ENCODE data around the gene PSAPL1.

The PSAPL1 gene

GRCh38 chr4:7392438-7393421 lies 42.0 kb downstream of the PSAPL1 start:
- TF ChIP-seq CTCF (IDR thresholded peaks at IDR 0.05; ENCODE audit: borderline replicate concordance, insufficient read depth, low read depth, low read length): no peak
- H3K4me3 ChIP-seq (ENCODE audit: low read depth, low read length): no peak overlapping the region

- TF ChIP-seq CTCF (IDR thresholded peaks at IDR 0.05; ENCODE audit: borderline replicate concordance, insufficient read depth, low read depth, low read length): no peak
- no peak overlapping the region for H3K4me3 ChIP-seq (ENCODE audit: low read depth, low read length)
Measured at GRCh38 chr4:7391637-7392437, 42.9 kb downstream of the PSAPL1 start.

GRCh38 chr4:7390906-7391636 lies 43.7 kb downstream of the PSAPL1 start:
- H3K4me3 ChIP-seq (ENCODE audit: low read depth, low read length): no peak overlapping the region
- TF ChIP-seq CTCF (IDR thresholded peaks at IDR 0.05; ENCODE audit: borderline replicate concordance, insufficient read depth, low read depth, low read length): no peak

- H3K4me3 ChIP-seq (ENCODE audit: low read depth, low read length): no peak overlapping the region
- no peak for TF ChIP-seq CTCF (IDR thresholded peaks at IDR 0.05; ENCODE audit: borderline replicate concordance, insufficient read depth, low read depth, low read length)
Measured at GRCh38 chr4:7390336-7390735, 44.4 kb downstream of the PSAPL1 start.

GRCh38 chr4:7389719-7390118 lies 45.0 kb downstream of the PSAPL1 start:
- no peak overlapping the region for H3K4me3 ChIP-seq (ENCODE audit: low read depth, low read length)
- TF ChIP-seq CTCF (IDR thresholded peaks at IDR 0.05; ENCODE audit: borderline replicate concordance, insufficient read depth, low read depth, low read length): no peak

GRCh38 chr4:7389101-7389701 lies 45.5 kb downstream of the PSAPL1 start:
- H3K4me3 ChIP-seq (ENCODE audit: low read depth, low read length): no peak overlapping the region
- no peak for TF ChIP-seq CTCF (IDR thresholded peaks at IDR 0.05; ENCODE audit: borderline replicate concordance, insufficient read depth, low read depth, low read length)

All from GM12875 (cell line).